ENCODE results near the gene FAM24B.

DNA sequence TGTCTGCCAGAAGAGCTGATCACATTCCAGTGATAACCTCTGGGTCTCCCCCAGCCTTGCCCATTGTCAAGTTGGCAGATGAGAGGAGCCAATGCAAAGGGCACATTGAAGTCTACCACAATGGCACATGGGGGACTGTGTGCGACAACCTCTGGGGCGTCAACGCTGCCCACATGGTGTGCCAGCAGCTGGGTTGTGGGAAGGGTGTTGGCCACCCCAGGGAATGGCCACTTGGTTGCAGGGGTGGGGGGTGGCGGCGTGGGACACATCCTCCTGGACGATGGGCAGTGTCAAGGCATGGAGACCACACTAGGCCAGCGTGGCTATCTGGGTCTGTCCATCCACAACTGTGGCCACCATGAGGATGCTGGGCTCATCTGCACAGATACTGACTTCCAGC lies 77.1 kb downstream of the FAM24B start:
- TF ChIP-seq CTCF (IDR thresholded peaks at IDR 0.05) (no peak), SMC3 (IDR thresholded peaks at IDR 0.05; ENCODE audit: low read depth, low read length) (no peak), TAF1 (IDR thresholded peaks at IDR 0.05; ENCODE audit: borderline replicate concordance, low read depth, low read length) (no peak), JUND (IDR thresholded peaks at IDR 0.05) (no peak), REST (IDR thresholded peaks at IDR 0.05; ENCODE audit: low read depth, low read length) (no peak), SIN3A (IDR thresholded peaks at IDR 0.05; ENCODE audit: borderline replicate concordance, low read depth, low read length) (no peak), MAX (IDR thresholded peaks at IDR 0.05; ENCODE audit: low read depth) (no peak), RFX5 (IDR thresholded peaks at IDR 0.05; ENCODE audit: low read length) (no peak), EZH2phosphoT487 (IDR thresholded peaks at IDR 0.05; ENCODE audit: borderline replicate concordance, low read depth) (no peak), POLR2AphosphoS5 (IDR thresholded peaks at IDR 0.05; ENCODE audit: low read depth, low read length) (no peak), ZBTB33 (IDR thresholded peaks at IDR 0.05; ENCODE audit: borderline replicate concordance, low read depth) (no peak), CHD2 (IDR thresholded peaks at IDR 0.05; ENCODE audit: low read length, partially characterized antibody) (no peak), MXI1 (IDR thresholded peaks at IDR 0.05; ENCODE audit: low read depth, low read length) (no peak), PBX3 (IDR thresholded peaks at IDR 0.05) (no peak)
